Endothelial cell (in vitro differentiated cells): ENCODE data around the gene CD53. TPM values are rescaled to one million over a fixed set of nuclear protein-coding genes. Genes with fewer than 3 reads are reported as not detected.

ENCODE experiments used
- DNase-seq: peaks from one replicate; pipeline ENCODE4 v3.0.0; 2021; ENCODE audit warnings: low spot score
- H3K27ac Mint-ChIP-seq: one replicate; pipeline ENCODE4 v1.8.0; 2021; ENCODE audit warnings: mixed read lengths, inconsistent platforms; ENCODE audit not compliant: unreplicated experiment
- H3K27me3 Mint-ChIP-seq: one replicate; pipeline ENCODE4 v1.8.0; 2021; ENCODE audit warnings: mild to moderate bottlenecking, moderate library complexity, mixed read lengths, inconsistent platforms; ENCODE audit not compliant: unreplicated experiment
- H3K36me3 Mint-ChIP-seq: one replicate; pipeline ENCODE4 v1.8.0; 2021; ENCODE audit warnings: mild to moderate bottlenecking, low read depth, mixed read lengths, inconsistent platforms; ENCODE audit not compliant: unreplicated experiment
- H3K4me1 Mint-ChIP-seq: one replicate; pipeline ENCODE4 v1.8.0; 2021; ENCODE audit warnings: mild to moderate bottlenecking, mixed read lengths, inconsistent platforms; ENCODE audit not compliant: unreplicated experiment
- H3K4me3 Mint-ChIP-seq: one replicate; pipeline ENCODE4 v1.8.0; 2021; ENCODE audit warnings: mild to moderate bottlenecking, mixed read lengths, inconsistent platforms; ENCODE audit not compliant: unreplicated experiment
- H3K9me3 Mint-ChIP-seq: one replicate; pipeline ENCODE4 v1.8.0; 2021; ENCODE audit warnings: mixed read lengths, inconsistent platforms; ENCODE audit not compliant: unreplicated experiment
- CTCF ChIP-seq: fragments of 200-600 bp; sonication (generic); IDR thresholded peaks from one replicate; pipeline ENCODE4 v1.5.0; 2021; ENCODE audit warnings: antibody characterized with exemption; ENCODE audit not compliant: unreplicated experiment
- total RNA-seq: library from RNA; stranded (reverse); fragmentation: NEBNext Ultra II Directional; extraction: Animal tissue kit (Norgen Biotek cat#: 25700); gene quantifications from one replicate; pipeline ENCODE4 v1.2.1, GENCODE V29; 2021; ENCODE audit not compliant: unreplicated experiment

Gene CD53
- total RNA-seq, 1 donor from 2014 or later = 20.6 TPM

DNA sequence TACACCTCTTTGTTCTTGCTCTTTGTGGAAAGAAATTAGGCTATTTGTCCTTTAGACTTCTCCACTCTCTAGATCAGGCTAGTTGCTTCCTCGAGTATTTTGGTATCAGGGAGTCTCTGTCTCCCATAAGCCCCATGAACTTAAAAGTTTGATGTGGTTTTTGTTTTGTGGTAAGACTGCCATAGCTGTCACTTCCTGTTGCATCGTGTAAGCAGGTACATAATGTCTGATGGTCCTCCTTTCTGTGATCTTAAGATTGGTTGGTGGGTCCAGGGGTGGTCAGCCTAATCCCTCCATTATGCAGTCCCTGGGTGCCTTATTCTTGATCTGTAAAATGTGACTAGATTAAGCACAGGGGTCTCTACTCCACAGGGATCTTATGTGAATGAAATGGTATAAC is 23.1 kb downstream of the CD53 start:
- Mint-ChIP-seq H3K9me3 (no peaks in the 10 kb centered on the region), H3K27me3 (no peaks in the 10 kb centered on the region), H3K4me3 (no peak overlapping the region), H3K4me1 (no peaks in the 10 kb centered on the region), H3K36me3 (no peaks in the 10 kb centered on the region), H3K27ac (no peak overlapping the region)
- DNase-seq = no peak
- TF ChIP-seq CTCF = no peak

DNA sequence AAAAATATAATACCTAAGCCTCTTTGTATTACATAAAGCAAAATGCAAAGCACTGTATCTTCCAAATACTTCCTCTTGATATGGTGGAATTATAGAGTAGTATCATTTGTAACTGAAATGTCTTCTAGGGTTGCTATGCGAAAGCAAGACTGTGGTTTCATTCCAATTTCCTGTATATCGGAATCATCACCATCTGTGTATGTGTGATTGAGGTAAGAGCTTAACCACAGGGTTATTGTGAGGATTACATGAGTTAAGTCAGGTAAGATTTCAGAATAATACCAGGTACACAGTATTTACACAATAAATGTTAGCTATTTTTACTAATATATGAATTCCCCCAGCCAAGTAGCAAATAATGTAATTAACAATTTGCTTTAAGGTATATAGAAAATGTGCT is 24.7 kb downstream of the CD53 start:
- DNase-seq = no peak
- H3K4me1 Mint-ChIP-seq = no peaks in the 10 kb centered on the region
- no peaks in the 10 kb centered on the region for H3K9me3 Mint-ChIP-seq
- H3K27me3 Mint-ChIP-seq = no peaks in the 10 kb centered on the region
- H3K27ac Mint-ChIP-seq = no peak overlapping the region
- no peak overlapping the region for H3K4me3 Mint-ChIP-seq
- TF ChIP-seq CTCF = no peak
- H3K36me3 Mint-ChIP-seq = no peaks in the 10 kb centered on the region

DNA sequence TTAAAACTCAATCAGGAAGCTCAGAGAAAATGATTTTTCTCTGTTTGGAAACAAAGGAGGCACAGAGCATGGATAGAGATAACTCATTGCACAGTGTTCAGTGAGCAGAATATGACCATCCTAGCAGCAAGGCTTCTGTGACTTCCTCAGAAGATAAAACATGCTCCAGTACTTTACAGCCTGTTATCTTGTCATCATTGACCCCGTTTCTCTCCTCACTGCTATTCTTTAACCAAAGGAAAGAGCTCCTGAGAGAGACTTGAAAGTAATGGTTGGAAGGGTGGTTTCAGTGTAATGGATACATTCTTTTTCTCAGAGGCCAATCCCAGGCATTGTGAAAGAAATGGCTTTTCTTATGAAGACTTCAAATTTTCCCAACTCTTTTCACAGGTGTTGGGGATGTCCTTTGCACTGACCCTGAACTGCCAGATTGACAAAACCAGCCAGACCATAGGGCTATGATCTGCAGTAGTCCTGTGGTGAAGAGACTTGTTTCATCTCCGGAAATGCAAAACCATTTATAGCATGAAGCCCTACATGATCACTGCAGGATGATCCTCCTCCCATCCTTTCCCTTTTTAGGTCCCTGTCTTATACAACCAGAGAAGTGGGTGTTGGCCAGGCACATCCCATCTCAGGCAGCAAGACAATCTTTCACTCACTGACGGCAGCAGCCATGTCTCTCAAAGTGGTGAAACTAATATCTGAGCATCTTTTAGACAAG is 25.9 kb downstream of the CD53 start:
- H3K4me3 Mint-ChIP-seq = no peak overlapping the region
- no peaks in the 10 kb centered on the region for H3K27me3 Mint-ChIP-seq
- no peaks in the 10 kb centered on the region for H3K9me3 Mint-ChIP-seq

GRCh38 chr1:110899458-110899843 is 26.5 kb downstream of the CD53 start:
- Mint-ChIP-seq H3K27me3 (no peaks in the 10 kb centered on the region), H3K4me1 (no peaks in the 10 kb centered on the region), H3K36me3 (no peaks in the 10 kb centered on the region), H3K27ac (no peak overlapping the region), H3K9me3 (no peaks in the 10 kb centered on the region), H3K4me3 (no peak overlapping the region)
- no peak for DNase-seq
- no peak for TF ChIP-seq CTCF

More for the DNA sequence above, 25.9 kb downstream of the CD53 start:
- no peak overlapping the region for H3K27ac Mint-ChIP-seq
- no peaks in the 10 kb centered on the region for H3K4me1 Mint-ChIP-seq
- no peaks in the 10 kb centered on the region for H3K36me3 Mint-ChIP-seq
- no peak for TF ChIP-seq CTCF
- DNase-seq = no peak

GRCh38 chr1:110902820-110903463 is 30.0 kb downstream of the CD53 start:
- Mint-ChIP-seq H3K27me3 (no peaks in the 10 kb centered on the region), H3K4me3 (no peak overlapping the region), H3K36me3 (no peaks in the 10 kb centered on the region), H3K4me1 (no peaks in the 10 kb centered on the region), H3K27ac (no peak overlapping the region), H3K9me3 (no peaks in the 10 kb centered on the region)
- DNase-seq = no peak
- TF ChIP-seq CTCF = no peak
